OCI-LY7 (cell line): Measurements from ENCODE around the gene HINT1. TPM values are rescaled to one million over a fixed set of nuclear protein-coding genes. Genes with fewer than 3 reads are reported as not detected.
"Not testable (repeated sequence)": the region's sequence is repeated elsewhere in the genome, so short reads cannot be mapped to it uniquely, and the experiment has no call there.

ENCODE experiments used
- BruUV-seq: library from RNA; stranded (reverse); fragments of 400-500 nt; replicated peaks from 2 replicates; lab custom pipeline; 2021; lab: Mats Ljungman, UMichigan
- CTCF ChIA-PET: fragments of 300-600 bp; sonication (Branson Sonifier 250); formaldehyde crosslinking; loops from one replicate; lab custom pipeline; 2022; ENCODE audit warnings: antibody characterized with exemption; ENCODE audit not compliant: unreplicated experiment; lab: Charles Lee
- POLR2A ChIA-PET: fragments of 300-600 bp; sonication (Branson Sonifier 250); formaldehyde crosslinking; loops from one replicate; lab custom pipeline; 2022; ENCODE audit warnings: antibody characterized with exemption; lab: Charles Lee
- DNase-seq: peaks from one replicate; pipeline ENCODE4 v3.0.0-alpha.2; 2015; ENCODE audit warnings: low spot score
- H2AFZ ChIP-seq: fragments of 200-600 bp; sonication (generic), shearing (Covaris generic); 2 replicates; pipeline ENCODE4 v1.6.1; 2014; ENCODE audit warnings: mild to moderate bottlenecking, antibody characterized with exemption, low read length, moderate library complexity
- H3K27ac ChIP-seq: fragments of 200-600 bp; sonication (generic); 2 replicates; pipeline ENCODE4 v1.5.1; 2014; ENCODE audit warnings: mixed run types, low read depth, mild to moderate bottlenecking, moderate library complexity, low read length, inconsistent platforms; ENCODE audit not compliant: poor library complexity, severe bottlenecking
- H3K36me3 ChIP-seq: fragments of 200-600 bp; sonication (generic); 2 replicates; pipeline ENCODE4 v1.6.1; 2014; ENCODE audit warnings: mild to moderate bottlenecking, antibody characterized with exemption, low read length, moderate library complexity, mixed read lengths; ENCODE audit not compliant: insufficient read depth
- H3K4me1 ChIP-seq: fragments of 200-600 bp; sonication (generic); 2 replicates; pipeline ENCODE4 v1.5.1; 2014; ENCODE audit warnings: mild to moderate bottlenecking, low read length; ENCODE audit not compliant: insufficient read depth, poor library complexity, severe bottlenecking
- H3K4me2 ChIP-seq: fragments of 200-600 bp; sonication (generic); 2 replicates; pipeline ENCODE4 v1.6.1; 2014; ENCODE audit warnings: mild to moderate bottlenecking, low read length
- H3K4me3 ChIP-seq: fragments of 200-600 bp; sonication (generic); 2 replicates; pipeline ENCODE4 v1.5.1; 2014; ENCODE audit warnings: mild to moderate bottlenecking, low read depth, low read length; ENCODE audit not compliant: poor library complexity, severe bottlenecking
- H3K79me2 ChIP-seq: fragments of 200-600 bp; sonication (generic); 2 replicates; pipeline ENCODE4 v1.6.1; 2016; ENCODE audit warnings: low read depth, mild to moderate bottlenecking, low read length, moderate library complexity, mixed read lengths; ENCODE audit not compliant: insufficient read depth
- H3K9me2 ChIP-seq: fragments of 200-600 bp; sonication (generic); 2 replicates; pipeline ENCODE4 v1.6.1; 2016; ENCODE audit warnings: mild to moderate bottlenecking, low read length, mixed read lengths; ENCODE audit not compliant: insufficient read depth
- H3K9me3 ChIP-seq: fragments of 200-600 bp; sonication (generic); 2 replicates; pipeline ENCODE4 v1.6.1; 2014; ENCODE audit warnings: mild to moderate bottlenecking, mixed run types, low read length, mixed read lengths
- H4K20me1 ChIP-seq: fragments of 200-600 bp; sonication (generic); 2 replicates; pipeline ENCODE4 v1.6.1; 2014; ENCODE audit warnings: mild to moderate bottlenecking, antibody characterized with exemption, low read length, moderate library complexity, mixed read lengths; ENCODE audit not compliant: insufficient read depth
- EZH2phosphoT487 ChIP-seq: fragments of 200-600 bp; sonication (generic); IDR thresholded peaks from 2 replicates; pipeline ENCODE4 v1.6.1; 2018; ENCODE audit warnings: low read depth, borderline replicate concordance, mild to moderate bottlenecking, mixed run types, antibody characterized with exemption, low read length, moderate library complexity, mixed read lengths
- intact Hi-C: fragments of 100-400 bp; cut with micrococcal nuclease; formaldehyde crosslinking; loops from one replicate; pipeline ENCODE4 v1.10.0; 2022; ENCODE audit not compliant: unreplicated experiment
- total RNA-seq, 2 experiments: library from RNA; depleted of rRNA in 1 of 2; stranded (reverse); fragments of >200 nt in 1 of 2; shearing (Covaris generic) in 1 of 2; gene quantifications; 2 replicates each; pipeline ENCODE4 v1.2.3, GENCODE V29; 2014 to 2022
- TF ChIP-seq, protein P1 (sequence below): fragments of 200-600 bp; sonication (generic); conservative IDR thresholded peaks from 2 replicates; pipeline ENCODE4 v1.5.1; 2014; ENCODE audit warnings: mild to moderate bottlenecking, antibody characterized with exemption, low read length, moderate library complexity, mixed read lengths

HINT1 gene
- total RNA-seq, 2 experiments from 2014 or later, result 246 to 343 TPM

DNA sequence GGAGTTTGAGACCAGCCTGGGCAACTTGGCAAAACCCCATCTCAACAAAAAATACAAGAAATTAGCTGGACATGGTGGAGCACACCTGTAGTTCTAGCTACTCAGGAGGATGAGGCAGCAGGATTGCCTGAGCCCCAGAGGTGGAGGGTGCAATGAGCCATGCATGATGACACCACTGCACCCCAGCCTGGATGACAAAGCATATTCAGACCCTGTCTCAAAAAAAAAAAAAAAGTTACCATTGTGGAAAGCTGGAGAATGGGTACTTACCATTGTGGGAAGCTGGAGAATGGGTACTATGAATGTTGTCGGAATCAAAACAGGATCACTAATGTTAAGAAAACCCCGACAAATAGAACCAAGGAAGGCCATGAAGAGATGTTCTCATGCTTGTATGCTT lies 25.7 kb downstream of the HINT1 start:
- Histone ChIP-seq H3K79me2 (no peaks in the 10 kb centered on the region), H3K27ac (no peak overlapping the region), H3K9me3 (no peaks in the 10 kb centered on the region), H3K4me3 (no peak overlapping the region), H3K4me2 (no peak overlapping the region), H3K36me3 (no peaks in the 10 kb centered on the region), H2AFZ (no peak overlapping the region), H3K9me2 (no peaks in the 10 kb centered on the region), H4K20me1 (no peaks in the 10 kb centered on the region), H3K4me1 (no peaks in the 10 kb centered on the region)
- DNase-seq, result no peak
- BruUV-seq, result no TSS peak
- ChIA-PET POLR2A (no interaction called here), CTCF (no interaction called here)
- TF ChIP-seq, protein P1, sequence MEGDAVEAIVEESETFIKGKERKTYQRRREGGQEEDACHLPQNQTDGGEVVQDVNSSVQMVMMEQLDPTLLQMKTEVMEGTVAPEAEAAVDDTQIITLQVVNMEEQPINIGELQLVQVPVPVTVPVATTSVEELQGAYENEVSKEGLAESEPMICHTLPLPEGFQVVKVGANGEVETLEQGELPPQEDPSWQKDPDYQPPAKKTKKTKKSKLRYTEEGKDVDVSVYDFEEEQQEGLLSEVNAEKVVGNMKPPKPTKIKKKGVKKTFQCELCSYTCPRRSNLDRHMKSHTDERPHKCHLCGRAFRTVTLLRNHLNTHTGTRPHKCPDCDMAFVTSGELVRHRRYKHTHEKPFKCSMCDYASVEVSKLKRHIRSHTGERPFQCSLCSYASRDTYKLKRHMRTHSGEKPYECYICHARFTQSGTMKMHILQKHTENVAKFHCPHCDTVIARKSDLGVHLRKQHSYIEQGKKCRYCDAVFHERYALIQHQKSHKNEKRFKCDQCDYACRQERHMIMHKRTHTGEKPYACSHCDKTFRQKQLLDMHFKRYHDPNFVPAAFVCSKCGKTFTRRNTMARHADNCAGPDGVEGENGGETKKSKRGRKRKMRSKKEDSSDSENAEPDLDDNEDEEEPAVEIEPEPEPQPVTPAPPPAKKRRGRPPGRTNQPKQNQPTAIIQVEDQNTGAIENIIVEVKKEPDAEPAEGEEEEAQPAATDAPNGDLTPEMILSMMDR, result no peak
- TF ChIP-seq EZH2phosphoT487, result no peak
- intact Hi-C loops, result no loop called here

DNA sequence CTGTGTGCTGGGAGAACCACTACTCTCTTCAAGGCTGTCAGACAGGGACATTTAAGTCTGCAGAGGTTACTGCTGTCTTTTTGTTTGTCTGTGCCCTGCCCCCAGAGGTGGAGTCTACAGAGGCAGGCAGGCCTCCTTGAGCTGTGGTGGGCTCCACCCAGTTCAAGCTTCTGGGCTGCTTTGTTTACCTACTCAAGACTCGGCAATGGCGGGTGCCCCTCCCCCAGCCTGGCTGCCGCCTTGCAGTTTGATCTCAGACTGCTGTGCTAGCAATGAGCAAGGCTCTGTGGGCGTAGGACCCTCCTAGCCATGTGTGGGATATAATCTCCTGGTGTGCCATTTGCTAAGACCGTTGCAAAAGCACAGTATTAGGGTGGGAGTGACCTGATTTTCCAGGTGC lies 26.6 kb downstream of the HINT1 start:
- H2AFZ ChIP-seq, H3K9me2 ChIP-seq, H3K27ac ChIP-seq, H3K4me3 ChIP-seq, H3K4me1 ChIP-seq, intact Hi-C loops, H4K20me1 ChIP-seq, H3K4me2 ChIP-seq, CTCF ChIA-PET, POLR2A ChIA-PET, H3K9me3 ChIP-seq, H3K36me3 ChIP-seq, DNase-seq, BruUV-seq, H3K79me2 ChIP-seq: not testable (repeated sequence)

DNA sequence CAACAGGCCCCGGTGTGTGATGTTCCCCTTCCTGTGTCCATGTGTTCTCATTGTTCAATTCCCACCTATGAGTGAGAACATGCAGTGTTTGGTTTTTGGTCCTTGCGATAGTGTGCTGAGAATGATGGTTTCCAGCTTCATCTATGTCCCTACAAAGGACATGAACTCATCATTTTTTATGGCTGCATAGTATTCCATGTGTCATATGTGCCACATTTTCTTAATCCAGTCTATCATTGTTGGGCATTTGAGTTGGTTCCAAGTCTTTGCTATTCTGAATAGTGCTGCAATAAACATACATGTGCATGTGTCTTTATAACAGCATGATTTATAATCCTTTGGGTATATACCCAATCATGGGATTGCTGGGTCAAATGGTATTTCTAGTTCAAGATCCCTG lies 32.0 kb downstream of the HINT1 start:
- H2AFZ ChIP-seq, H3K9me3 ChIP-seq, H3K36me3 ChIP-seq, H3K4me3 ChIP-seq, H3K27ac ChIP-seq, DNase-seq, H3K9me2 ChIP-seq, H3K4me1 ChIP-seq, H4K20me1 ChIP-seq, CTCF ChIA-PET, BruUV-seq, H3K4me2 ChIP-seq, H3K79me2 ChIP-seq, POLR2A ChIA-PET, intact Hi-C loops: not testable (repeated sequence)

DNA sequence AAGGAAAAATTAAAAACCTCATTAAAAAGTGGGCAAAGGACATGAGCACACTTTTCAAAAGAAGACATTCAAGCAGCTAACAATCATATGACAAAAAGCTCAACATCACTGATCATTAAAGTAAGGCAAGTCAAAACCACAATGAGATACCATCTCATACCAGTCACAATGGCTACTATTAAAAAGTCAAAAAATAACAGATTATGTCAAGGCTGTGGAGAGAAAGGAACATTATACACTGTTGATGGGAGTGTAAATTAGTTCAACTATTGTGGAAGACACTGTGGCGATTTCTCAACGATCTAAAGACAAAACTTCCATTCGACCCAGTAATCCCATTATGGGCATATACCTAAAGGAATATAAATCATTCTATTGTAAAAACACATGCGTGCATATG lies 35.8 kb downstream of the HINT1 start:
- intact Hi-C loops, result no loop called here
- POLR2A ChIA-PET, result no interaction called here
- Histone ChIP-seq H3K9me2 (no peaks in the 10 kb centered on the region), H3K4me3 (no peak overlapping the region), H4K20me1 (no peaks in the 10 kb centered on the region), H3K79me2 (no peaks in the 10 kb centered on the region), H3K27ac (no peak overlapping the region), H3K9me3 (no peaks in the 10 kb centered on the region), H2AFZ (no peak overlapping the region), H3K4me1 (no peaks in the 10 kb centered on the region), H3K36me3 (no peaks in the 10 kb centered on the region), H3K4me2 (no peak overlapping the region)
- TF ChIP-seq, protein P1, result no peak
- no peak for TF ChIP-seq EZH2phosphoT487
- CTCF ChIA-PET, result no interaction called here
- BruUV-seq, result no TSS peak
- no peak for DNase-seq

DNA sequence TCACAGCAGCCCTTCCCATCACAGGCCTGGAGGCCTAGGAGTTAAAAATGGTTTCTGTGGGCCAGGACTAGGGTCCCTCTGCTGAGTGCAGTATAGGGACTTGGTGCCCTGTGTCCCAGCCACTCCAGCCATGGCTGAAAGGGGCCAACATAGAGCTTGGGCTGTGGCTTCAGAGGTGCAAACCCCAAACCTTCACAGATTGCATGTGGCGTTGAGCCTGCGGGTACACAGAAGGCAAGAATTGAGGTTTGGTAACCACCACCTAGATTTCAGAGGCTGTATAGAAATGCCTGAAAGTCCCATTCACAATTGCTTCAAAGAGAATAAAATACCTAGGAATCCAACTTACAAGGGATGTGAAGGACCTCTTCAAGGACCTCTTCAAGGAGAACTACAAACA lies 37.8 kb downstream of the HINT1 start:
- DNase-seq, H3K4me1 ChIP-seq, H3K36me3 ChIP-seq, CTCF ChIA-PET, H4K20me1 ChIP-seq, BruUV-seq, H3K27ac ChIP-seq, POLR2A ChIA-PET, H2AFZ ChIP-seq, H3K9me2 ChIP-seq, H3K4me3 ChIP-seq, intact Hi-C loops, H3K4me2 ChIP-seq, H3K79me2 ChIP-seq, H3K9me3 ChIP-seq: not testable (repeated sequence)
